ENCODE results near the gene CYBB.

DNA sequence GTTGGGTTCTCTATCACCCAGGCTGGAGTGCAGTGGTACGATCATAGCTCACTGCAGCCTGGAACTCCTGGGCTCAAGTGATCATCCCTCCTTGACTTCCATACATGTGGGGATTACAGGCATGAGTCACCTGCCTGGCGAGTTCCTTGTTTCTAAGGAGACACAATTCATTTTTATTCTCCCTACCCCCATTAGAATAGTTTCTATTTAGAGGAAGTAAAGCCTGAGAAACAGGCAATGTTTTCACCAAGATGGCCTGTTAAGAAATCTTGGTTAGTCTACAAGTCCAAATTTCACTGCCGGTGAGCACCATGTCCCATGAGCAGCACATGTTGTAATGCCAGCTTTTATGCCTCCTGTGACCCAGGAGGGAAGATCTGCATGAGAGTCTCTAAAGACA is 5.7 kb downstream of the CYBB start:
- TF ChIP-seq, protein P1, sequence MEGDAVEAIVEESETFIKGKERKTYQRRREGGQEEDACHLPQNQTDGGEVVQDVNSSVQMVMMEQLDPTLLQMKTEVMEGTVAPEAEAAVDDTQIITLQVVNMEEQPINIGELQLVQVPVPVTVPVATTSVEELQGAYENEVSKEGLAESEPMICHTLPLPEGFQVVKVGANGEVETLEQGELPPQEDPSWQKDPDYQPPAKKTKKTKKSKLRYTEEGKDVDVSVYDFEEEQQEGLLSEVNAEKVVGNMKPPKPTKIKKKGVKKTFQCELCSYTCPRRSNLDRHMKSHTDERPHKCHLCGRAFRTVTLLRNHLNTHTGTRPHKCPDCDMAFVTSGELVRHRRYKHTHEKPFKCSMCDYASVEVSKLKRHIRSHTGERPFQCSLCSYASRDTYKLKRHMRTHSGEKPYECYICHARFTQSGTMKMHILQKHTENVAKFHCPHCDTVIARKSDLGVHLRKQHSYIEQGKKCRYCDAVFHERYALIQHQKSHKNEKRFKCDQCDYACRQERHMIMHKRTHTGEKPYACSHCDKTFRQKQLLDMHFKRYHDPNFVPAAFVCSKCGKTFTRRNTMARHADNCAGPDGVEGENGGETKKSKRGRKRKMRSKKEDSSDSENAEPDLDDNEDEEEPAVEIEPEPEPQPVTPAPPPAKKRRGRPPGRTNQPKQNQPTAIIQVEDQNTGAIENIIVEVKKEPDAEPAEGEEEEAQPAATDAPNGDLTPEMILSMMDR (IDR thresholded peaks at IDR 0.05): no peak
- TF ChIP-seq POLR2A (IDR thresholded peaks at IDR 0.05) (no peak), EP300 (IDR thresholded peaks at IDR 0.05) (no peak)

Measured in ovary (tissue), 3 donors.